Stomach (tissue), 4 donors: ENCODE measurements around the gene TXLNG.

Source experiments
- EP300 ChIP-seq: sonication (generic); formaldehyde crosslinking; IDR thresholded peaks from one replicate; pipeline ENCODE4 v1.6.1; 2017; ENCODE audit warnings: antibody characterized with exemption
- POLR2A ChIP-seq, 4 donors: fragments of 450-650 bp; IDR thresholded peaks; one replicate each; pipeline ENCODE4 v1.6.1; 2016; ENCODE audit warnings: antibody characterized with exemption in 4 of 4, control low read depth in 2 of 4, mild to moderate bottlenecking in 1 of 4, moderate library complexity in 1 of 4
- POLR2AphosphoS5 ChIP-seq, 3 donors: sonication (generic); formaldehyde crosslinking; IDR thresholded peaks; one replicate each; pipeline ENCODE4 v1.6.1; 2016; ENCODE audit warnings: antibody characterized with exemption in 3 of 3
- TF ChIP-seq, protein P1 (sequence below), 7 experiments: fragments of 450-650 bp in 4 of 7; fragments of 200-600 bp in 3 of 7; sonication (generic) in 3 of 7; IDR thresholded peaks; one replicate each; pipeline ENCODE4 v1.5.1; 2016 to 2019; ENCODE audit warnings: antibody characterized with exemption in 7 of 7, control low read depth in 2 of 7, mild to moderate bottlenecking in 1 of 7

DNA sequence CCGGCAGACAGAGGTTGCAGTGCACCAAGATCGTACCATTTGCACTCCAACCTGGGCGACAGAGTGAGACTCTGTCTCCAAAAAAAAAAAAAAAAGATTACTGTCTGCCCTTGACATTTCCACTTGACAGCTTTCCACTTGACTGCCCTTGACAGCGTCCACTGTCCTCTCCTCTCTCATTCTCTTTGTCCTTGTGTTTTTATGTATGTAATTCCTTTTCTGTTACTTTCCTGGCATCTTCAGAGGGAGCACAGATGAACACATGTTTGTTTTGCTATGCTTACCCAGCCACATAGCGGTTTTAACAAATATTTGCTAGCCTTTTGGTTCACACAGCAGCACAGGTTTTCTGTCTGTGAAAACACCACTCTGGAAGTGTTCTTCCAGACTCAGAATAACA is 40.6 kb upstream of the TXLNG start:
- TF ChIP-seq POLR2A (IDR thresholded peaks at IDR 0.05) = no peak
- no peak for TF ChIP-seq EP300
- TF ChIP-seq, protein P1, sequence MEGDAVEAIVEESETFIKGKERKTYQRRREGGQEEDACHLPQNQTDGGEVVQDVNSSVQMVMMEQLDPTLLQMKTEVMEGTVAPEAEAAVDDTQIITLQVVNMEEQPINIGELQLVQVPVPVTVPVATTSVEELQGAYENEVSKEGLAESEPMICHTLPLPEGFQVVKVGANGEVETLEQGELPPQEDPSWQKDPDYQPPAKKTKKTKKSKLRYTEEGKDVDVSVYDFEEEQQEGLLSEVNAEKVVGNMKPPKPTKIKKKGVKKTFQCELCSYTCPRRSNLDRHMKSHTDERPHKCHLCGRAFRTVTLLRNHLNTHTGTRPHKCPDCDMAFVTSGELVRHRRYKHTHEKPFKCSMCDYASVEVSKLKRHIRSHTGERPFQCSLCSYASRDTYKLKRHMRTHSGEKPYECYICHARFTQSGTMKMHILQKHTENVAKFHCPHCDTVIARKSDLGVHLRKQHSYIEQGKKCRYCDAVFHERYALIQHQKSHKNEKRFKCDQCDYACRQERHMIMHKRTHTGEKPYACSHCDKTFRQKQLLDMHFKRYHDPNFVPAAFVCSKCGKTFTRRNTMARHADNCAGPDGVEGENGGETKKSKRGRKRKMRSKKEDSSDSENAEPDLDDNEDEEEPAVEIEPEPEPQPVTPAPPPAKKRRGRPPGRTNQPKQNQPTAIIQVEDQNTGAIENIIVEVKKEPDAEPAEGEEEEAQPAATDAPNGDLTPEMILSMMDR (IDR thresholded peaks at IDR 0.05) = no peak
- no peak for TF ChIP-seq POLR2AphosphoS5 (IDR thresholded peaks at IDR 0.05)
